ENCODE results near the gene SLC17A9. TPM values are rescaled to one million over a fixed set of nuclear protein-coding genes. Genes with fewer than 3 reads are reported as not detected.
A peak's percentile ranks its signal among the peaks of the same experiment; 100 is the strongest.

The SLC17A9 gene
- total and polyA plus RNA-seq, 2 of the 8 experiments (the other 6 are each of a cell fraction or from before 2014, with no cell fraction given): 23.5 to 35.2 TPM

GRCh38 chr20:62935204-62935967 lies 17.1 kb upstream of the SLC17A9 start:
- peak overlapping the region in 1 of 4 experiments; percentile 60; a peak in 1 of 7 replicates for H3K9ac ChIP-seq (replicated peaks in 1 of 4; ENCODE audit: extremely low read depth in 1 of 4, low read depth in 3 of 4, low read length in 3 of 4)
- H4K20me1 ChIP-seq (replicated peaks in 1 of 2; ENCODE audit: control insufficient read depth in 1 of 2, insufficient read depth in 2 of 2, low read length in 2 of 2): peaks cover 29 to 35% of the 10 kb centered on the region in 2 experiments
- peak overlapping the region in 3 of 4 experiments; percentile 1 to 93 (median 3); a peak in 3 of 8 replicates for H3K4me3 ChIP-seq (ENCODE audit: extremely low read depth in 1 of 4, insufficient read depth in 2 of 4, low read depth in 3 of 4, low read length in 4 of 4)
- H3K14ac ChIP-seq (ENCODE audit: insufficient read length): no peak overlapping the region
- 93% methylated on average over 12 of the region's 12 CpGs; no CpG with 5 or more reads in 1 of the 2 experiments for WGBS, 2 experiments (ENCODE audit: extremely low coverage in 1 of 2, insufficient coverage in 1 of 2, insufficient read length in 1 of 2, insufficient replicate concordance in 2 of 2, low coverage in 1 of 2, low lambda C conversion rate in 2 of 2, missing lambda C conversion rate in 1 of 2)
- H3K4me1 ChIP-seq (replicated peaks in 1 of 4; ENCODE audit: control insufficient read depth in 3 of 4, insufficient read depth in 4 of 4, low read length in 3 of 4): peaks cover 3 to 32% (median 14%) of the 10 kb centered on the region in 4 experiments
- peaks cover 4% of the 10 kb centered on the region for H3K79me1 ChIP-seq (ENCODE audit: low read depth, low read length)
- no peak overlapping the region for H3K56ac ChIP-seq (replicated peaks; ENCODE audit: insufficient read length, low read depth, low read length)
- H2BK20ac ChIP-seq (ENCODE audit: low read length): no peak overlapping the region
- ChIA-PET CTCF (ENCODE audit: partially characterized antibody) (interaction anchor here (0.6 to 4.0 kb wide), 17 partner anchors 8 to 998 kb away, joined by 3 to 22 read pairs (median 4); partner anchors contain the start of genes DIDO1 and SLC17A9), POLR2A (ENCODE audit: partially characterized antibody) (interaction anchor here (1.3 to 19.4 kb wide), 11 partner anchors 8 to 80 kb away, joined by 3 to 363 read pairs (median 6); partner anchors contain the start of genes DIDO1 and SLC17A9)
- H3K27me3 ChIP-seq (replicated peaks in 1 of 4; ENCODE audit: control insufficient read depth in 3 of 4, extremely low read depth in 1 of 4, insufficient read depth in 3 of 4, low read length in 3 of 4): no peaks in the 10 kb centered on the region
- H4K91ac ChIP-seq (replicated peaks; ENCODE audit: insufficient read length, low read length): no peak overlapping the region
- H2BK12ac ChIP-seq (ENCODE audit: low read depth, low read length): no peak overlapping the region
- no peak overlapping the region for H4K8ac ChIP-seq (ENCODE audit: extremely low read depth, insufficient read depth, low read length)
- no peak overlapping the region for H2BK15ac ChIP-seq (ENCODE audit: low read length)
- 0 out of 2 replicates have a peak overlapping the region, but pooled peaks have one; percentile 24 for H2AK5ac ChIP-seq (ENCODE audit: low read depth, low read length)
- H3K9me3 ChIP-seq (ENCODE audit: insufficient read depth in 2 of 2, low read depth in 1 of 2, low read length in 1 of 2): no peaks in the 10 kb centered on the region
- H3K18ac ChIP-seq (ENCODE audit: extremely low read depth, low read length): no peak overlapping the region
- peak overlapping the region; percentile 57 for H3K27ac ChIP-seq (ENCODE audit: low read depth, low read length)
- peaks cover 0 to 23% (median 5%) of the 10 kb centered on the region in 4 experiments; a peak in 4 of 8 replicates for H3K36me3 ChIP-seq (ENCODE audit: control insufficient read depth in 2 of 4, insufficient read depth in 4 of 4, low read length in 3 of 4)
- H3K4ac ChIP-seq (replicated peaks; ENCODE audit: insufficient read length, low read depth, low read length): no peak overlapping the region
- H2AFZ ChIP-seq (ENCODE audit: low read length): no peak overlapping the region
- H3K4me2 ChIP-seq (ENCODE audit: insufficient read depth in 1 of 2, low read depth in 2 of 2, low read length in 2 of 2): peak overlapping the region; percentile 60 to 77; a peak in 3 of 4 replicates
- peaks cover 14% of the 10 kb centered on the region for H3K23me2 ChIP-seq (ENCODE audit: low read depth, low read length)
- FAIRE-seq (no peak), DNase-seq (ENCODE audit: low read depth in 1 of 2, low spot score in 2 of 2) (no peak)
- no peak overlapping the region; the same call in 1 of the 2 replicates for H2BK5ac ChIP-seq (ENCODE audit: low read depth, low read length)
- no peak overlapping the region for H3K23ac ChIP-seq (ENCODE audit: insufficient read length)
- no peak overlapping the region for H4K5ac ChIP-seq (ENCODE audit: insufficient read length, low read depth, low read length)
- H3K79me2 ChIP-seq (ENCODE audit: control insufficient read depth in 1 of 2, insufficient read depth in 2 of 2, low read length in 2 of 2): peaks cover 78 to 92% of the 10 kb centered on the region in 2 experiments
- H2BK120ac ChIP-seq (replicated peaks; ENCODE audit: low read depth, low read length): no peak overlapping the region
- TF ChIP-seq RFX5 (IDR thresholded peaks at IDR 0.05; ENCODE audit: borderline replicate concordance, low read depth, low read length) (no peak), FOSL1 (IDR thresholded peaks at IDR 0.05; ENCODE audit: insufficient read depth, low read depth, low read length) (no peak), KDM5A (IDR thresholded peaks at IDR 0.05; ENCODE audit: low read length) (no peak), MAX (IDR thresholded peaks at IDR 0.05) (no peak), TBP (IDR thresholded peaks at IDR 0.05; ENCODE audit: low read depth, low read length) (no peak), RXRA (IDR thresholded peaks at IDR 0.05; ENCODE audit: insufficient read depth, low read depth, low read length) (no peak), SRF (IDR thresholded peaks at IDR 0.05; ENCODE audit: low read depth, low read length) (no peak), HDAC6 (IDR thresholded peaks at IDR 0.05; ENCODE audit: low read depth, low read length) (no peak)

Data from H1 (cell line).